Glomerular visceral epithelial cell (primary cell): ENCODE results near the gene PDS5B.
"Not testable (repeated sequence)": the region's sequence is repeated elsewhere in the genome, so short reads cannot be mapped to it uniquely, and the experiment has no call there.

Source experiments
- DNase-seq: peaks from one replicate; pipeline ENCODE4 v3.0.0-alpha.2; 2016; ENCODE audit errors: extremely low spot score

Gene PDS5B

DNA sequence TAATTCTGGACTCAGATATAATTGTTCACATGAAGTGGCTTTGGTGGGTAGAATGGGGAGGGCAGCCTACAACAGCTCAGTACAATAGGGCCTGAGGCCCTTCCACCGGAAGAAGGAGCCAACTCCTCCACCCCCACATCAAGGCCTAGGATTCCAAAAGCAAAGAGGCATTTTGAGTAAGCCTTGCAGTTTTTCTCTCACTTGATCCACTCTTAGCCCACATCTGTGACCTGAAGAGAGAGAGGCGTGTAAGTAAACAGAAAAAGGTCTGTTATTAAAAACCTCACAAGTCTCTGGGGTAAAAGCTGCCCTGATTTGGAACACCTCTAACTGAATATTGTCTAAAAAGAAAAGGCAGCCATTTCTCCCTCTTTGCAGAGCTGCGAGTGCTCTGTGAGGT, 215.9 kb downstream of the PDS5B start:
- no peak for DNase-seq

DNA sequence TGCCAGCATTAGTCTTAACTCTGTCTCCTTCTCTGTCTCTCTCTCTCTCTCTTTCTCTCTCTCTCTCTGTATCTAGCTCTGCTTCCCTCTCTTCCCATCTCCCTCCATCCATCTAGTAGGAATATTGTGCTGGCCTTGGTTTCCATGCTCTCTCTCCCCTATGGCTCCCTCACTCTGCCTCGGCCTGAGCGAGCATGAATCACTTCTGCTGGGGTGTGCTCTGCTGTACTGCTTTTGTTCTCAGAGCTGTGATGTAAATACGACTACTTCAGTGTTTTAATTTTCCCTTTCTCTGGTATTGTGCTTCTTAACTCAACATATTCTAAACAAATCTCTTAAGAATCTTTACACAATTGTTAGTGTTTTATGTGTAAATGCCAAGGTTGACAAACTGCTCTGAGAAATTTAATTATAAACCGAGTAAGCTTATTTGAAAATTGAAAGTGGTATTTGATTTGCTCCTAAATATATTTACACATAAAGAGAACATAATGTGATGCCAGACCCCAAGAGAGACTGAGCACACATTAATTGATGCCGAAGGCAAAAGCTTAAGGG, 218.5 kb downstream of the PDS5B start:
- no peak for DNase-seq

DNA sequence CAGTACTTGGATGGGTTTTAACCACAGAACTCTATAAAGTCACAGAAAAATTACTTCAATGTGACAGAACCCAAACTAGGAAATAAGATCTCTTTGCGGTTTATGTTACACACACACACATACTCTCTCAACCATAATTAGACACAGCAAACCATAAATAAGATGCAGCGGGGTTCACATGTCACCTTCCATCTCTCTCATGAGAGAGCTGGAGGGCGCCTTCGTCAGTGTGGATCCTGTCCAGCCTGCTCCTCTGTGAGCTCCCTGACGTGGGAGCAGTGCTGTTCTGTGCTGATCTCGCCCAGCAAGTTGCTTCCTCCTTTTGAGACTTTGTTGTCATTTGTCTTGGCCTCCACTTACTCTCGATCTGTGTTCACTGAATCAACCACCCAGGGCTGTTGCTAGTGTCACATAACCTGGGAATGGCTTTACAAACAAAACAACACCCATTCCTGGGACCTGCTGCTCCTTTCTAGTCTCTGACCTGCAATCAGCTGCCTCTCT, 225.1 kb downstream of the PDS5B start:
- no peak for DNase-seq

DNA sequence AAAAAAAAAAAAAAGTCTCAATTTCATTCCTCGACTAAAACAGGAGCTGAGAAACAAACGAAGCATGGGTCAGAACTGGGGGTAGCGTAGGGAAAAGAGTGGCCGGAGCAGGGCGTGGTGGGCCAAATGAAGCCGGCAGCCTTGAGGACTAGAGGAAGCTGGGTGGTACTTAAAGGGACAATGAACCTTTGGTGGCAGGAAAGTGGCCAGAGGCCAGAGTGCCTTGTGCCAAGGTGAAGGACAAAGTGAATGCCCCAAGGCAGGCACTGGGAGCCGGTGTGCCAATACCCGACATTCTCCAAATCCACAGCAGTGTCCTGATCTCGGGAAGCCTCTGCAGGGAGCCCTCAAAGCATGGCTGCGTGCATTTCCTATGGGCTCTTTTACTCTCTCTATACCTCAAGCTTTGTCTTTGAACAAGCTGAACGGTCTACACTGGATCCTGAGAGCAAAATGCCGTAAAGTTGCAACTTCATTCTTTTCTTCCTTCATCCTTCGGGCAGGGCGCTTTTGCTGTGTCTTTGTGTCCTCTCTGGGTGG, 235.0 kb downstream of the PDS5B start:
- no peak for DNase-seq

DNA sequence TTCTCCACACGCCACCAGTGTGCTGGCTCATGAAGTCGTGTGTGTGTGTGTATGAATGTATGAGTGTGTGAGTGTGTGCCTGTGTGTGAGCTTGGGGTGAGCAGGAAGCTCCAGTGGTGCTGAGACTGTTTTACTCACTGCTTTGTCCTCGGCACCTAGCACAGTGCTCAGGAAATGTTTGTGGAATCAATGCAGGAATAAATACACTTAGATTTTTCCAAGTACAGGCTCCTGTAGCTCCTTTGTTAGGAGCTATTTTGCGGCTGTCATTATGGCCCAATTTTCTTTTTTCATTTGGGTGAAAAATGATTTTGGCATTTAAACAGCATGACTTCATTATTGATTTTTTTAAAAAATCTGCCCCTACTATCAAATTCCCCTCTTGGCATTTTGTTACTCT, 236.5 kb downstream of the PDS5B start:
- DNase-seq = no peak

DNA sequence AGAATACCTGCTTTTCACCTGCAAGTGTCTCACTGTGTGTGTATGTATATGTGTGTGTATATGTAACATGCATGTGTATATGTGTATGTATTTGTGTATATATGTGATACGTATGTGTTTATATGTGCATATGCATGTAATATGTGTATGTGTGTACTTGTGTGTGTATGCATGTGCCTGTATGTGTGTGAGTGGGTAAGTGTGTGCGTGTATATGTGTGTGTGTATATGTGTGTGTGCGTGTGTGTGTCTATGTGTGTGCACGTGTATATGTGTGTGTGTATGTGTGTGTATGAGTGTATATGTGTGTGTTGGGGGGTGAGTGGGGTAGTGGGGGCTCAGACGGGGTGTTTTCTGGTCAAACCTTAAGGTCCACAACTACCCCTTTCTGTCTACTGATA, 237.3 kb downstream of the PDS5B start:
- DNase-seq = no peak

DNA sequence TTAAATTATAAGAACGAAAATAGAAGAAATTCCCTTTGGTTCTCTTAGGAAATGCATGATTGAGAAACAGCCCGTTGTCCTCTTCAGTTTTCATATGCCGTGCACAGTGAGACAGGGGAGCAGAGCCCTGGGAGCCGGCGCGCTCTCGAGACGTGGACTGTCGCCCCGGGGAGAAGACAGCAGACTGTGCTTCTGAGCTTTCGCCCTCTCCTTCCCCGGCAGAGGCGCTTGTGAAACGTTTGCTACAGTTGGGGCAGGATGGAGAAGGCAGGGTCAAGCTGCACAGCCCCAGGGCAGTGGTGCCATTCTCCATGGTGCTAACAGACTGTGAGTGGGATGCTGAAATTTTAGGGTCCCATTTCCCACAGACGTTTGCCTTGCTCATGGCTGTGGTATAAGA, 237.8 kb downstream of the PDS5B start:
- no peak for DNase-seq

DNA sequence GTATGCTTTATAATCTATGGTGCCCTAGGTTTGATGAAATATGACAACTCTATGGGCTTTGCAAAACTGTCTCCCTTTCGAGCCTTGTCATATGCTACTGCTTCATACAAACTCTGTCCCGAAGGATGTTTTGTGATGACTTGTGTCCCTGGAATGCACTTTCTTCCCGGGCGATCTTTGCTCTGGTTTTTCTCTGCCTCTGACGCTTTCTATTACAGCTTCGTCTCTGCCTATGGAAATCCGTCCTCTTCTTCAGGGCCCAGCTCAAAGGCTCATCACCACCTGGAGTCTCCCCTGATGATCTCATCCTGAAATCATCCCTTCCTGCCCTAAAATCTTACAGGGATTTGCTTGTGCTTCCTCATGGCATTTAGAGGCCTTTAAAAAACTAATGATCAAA, 238.4 kb downstream of the PDS5B start:
- DNase-seq = peak; percentile 95

DNA sequence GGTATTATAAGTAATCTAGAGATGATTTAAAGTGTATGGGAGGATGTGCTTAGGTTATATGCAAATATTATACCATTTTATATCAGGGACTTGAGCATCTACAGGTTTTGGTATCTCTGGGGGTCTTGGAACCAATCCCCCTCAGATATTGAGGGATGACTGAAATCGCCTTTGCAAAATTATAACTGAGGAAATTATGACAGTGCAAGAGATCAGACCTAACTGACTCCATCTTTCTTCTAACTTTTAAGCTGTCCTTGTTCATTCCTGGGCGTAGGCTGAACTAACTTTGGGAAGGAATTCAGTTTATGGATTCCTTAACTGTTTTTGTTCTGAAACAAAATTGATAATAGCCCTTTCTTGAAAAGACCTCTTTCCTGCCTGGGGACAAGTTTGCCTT, 239.2 kb downstream of the PDS5B start:
- DNase-seq = no peak

DNA sequence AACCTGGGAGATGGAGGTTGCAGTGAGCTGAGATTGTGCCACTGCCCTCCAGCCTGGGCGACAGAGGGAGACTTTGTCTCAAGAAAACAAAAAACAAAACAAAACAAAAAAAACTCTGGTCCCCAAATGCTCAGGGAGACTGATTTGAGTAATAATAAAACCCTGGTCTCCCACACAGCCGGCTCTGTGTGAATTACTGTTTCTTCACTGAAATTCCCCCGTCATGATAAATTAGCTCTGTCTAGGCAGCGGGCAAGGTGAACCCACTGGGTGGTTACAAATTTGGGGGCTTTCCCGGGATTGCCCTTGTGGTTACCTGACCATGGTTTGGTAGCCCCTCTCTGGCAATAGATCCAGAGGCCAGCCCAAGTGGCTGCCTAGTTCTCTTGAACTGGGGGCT, 240.1 kb downstream of the PDS5B start:
- not testable (repeated sequence) for DNase-seq
